Measurements from ENCODE around the gene UBE2O.

DNA sequence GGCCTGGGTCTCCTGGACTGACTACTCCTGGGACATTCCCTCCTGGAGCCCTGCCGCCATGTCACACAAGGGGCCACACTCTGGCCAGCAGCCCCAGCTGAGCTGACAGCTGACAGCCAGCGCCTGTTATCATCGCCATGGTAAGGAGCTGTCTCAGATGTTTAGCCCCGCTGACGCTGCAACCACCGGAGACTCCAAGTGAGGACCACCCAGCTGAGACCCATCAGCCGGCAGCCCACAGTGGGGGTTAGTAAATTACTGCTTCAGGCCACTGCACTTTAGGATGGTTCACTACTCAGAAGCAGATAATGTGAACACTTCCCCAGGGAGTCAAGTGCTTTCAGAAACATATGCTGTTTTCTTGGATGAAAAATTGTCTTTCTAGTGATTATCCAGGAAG, 83.1 kb downstream of the UBE2O start:
- TF ChIP-seq POLR2AphosphoS5 (IDR thresholded peaks at IDR 0.05; ENCODE audit: low read depth): no peak
- TF ChIP-seq, protein P1, sequence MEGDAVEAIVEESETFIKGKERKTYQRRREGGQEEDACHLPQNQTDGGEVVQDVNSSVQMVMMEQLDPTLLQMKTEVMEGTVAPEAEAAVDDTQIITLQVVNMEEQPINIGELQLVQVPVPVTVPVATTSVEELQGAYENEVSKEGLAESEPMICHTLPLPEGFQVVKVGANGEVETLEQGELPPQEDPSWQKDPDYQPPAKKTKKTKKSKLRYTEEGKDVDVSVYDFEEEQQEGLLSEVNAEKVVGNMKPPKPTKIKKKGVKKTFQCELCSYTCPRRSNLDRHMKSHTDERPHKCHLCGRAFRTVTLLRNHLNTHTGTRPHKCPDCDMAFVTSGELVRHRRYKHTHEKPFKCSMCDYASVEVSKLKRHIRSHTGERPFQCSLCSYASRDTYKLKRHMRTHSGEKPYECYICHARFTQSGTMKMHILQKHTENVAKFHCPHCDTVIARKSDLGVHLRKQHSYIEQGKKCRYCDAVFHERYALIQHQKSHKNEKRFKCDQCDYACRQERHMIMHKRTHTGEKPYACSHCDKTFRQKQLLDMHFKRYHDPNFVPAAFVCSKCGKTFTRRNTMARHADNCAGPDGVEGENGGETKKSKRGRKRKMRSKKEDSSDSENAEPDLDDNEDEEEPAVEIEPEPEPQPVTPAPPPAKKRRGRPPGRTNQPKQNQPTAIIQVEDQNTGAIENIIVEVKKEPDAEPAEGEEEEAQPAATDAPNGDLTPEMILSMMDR (IDR thresholded peaks at IDR 0.05; ENCODE audit: insufficient read depth, low read length): no peak

Measured in HL-60 (cell line).